Measurements from ENCODE around the gene KCNT2. TPM values are rescaled to one million over a fixed set of nuclear protein-coding genes. Genes with fewer than 3 reads are reported as not detected.

Gene KCNT2
- total RNA-seq, 1 experiment from 2014 or later = not detected

GRCh38 chr1:196376630-196377328, 231.5 kb downstream of the KCNT2 start:
- Histone ChIP-seq H3K36me3 (ENCODE audit: control insufficient read depth in 1 of 2, insufficient read depth in 2 of 2, low read length in 2 of 2) (no peaks in the 10 kb centered on the region), H3K9me2 (ENCODE audit: insufficient read depth) (no peaks in the 10 kb centered on the region; the same call in 1 of the 2 replicates), H3K27me3 (ENCODE audit: insufficient read depth, low read length) (no peaks in the 10 kb centered on the region), H3K79me2 (ENCODE audit: insufficient read depth, low read length) (no peaks in the 10 kb centered on the region), H3K27ac (ENCODE audit: low read depth, low read length) (no peak overlapping the region), H4K20me1 (ENCODE audit: insufficient read depth) (no peaks in the 10 kb centered on the region), H3K4me2 (ENCODE audit: low read length) (no peak overlapping the region), H3K9me3 (ENCODE audit: control insufficient read depth in 1 of 2, insufficient read depth in 1 of 2, low read depth in 1 of 2, low read length in 2 of 2) (no peaks in the 10 kb centered on the region), H3K4me1 (ENCODE audit: control insufficient read depth in 1 of 2, insufficient read depth in 2 of 2, low read length in 2 of 2) (no peaks in the 10 kb centered on the region), H2AFZ (ENCODE audit: low read depth, low read length, poor library complexity, severe bottlenecking) (no peak overlapping the region), H3K4me3 (replicated peaks in 1 of 2; ENCODE audit: low read depth in 1 of 2, low read length in 2 of 2) (no peak overlapping the region), H3K9ac (ENCODE audit: low read length) (no peak overlapping the region)
- DNase-seq (ENCODE audit: low read depth, low spot score) (no peak), ATAC-seq (no peak)
- ChIA-PET POLR2A (no interaction called here), RAD21 (ENCODE audit: low non-redundant PET in 1 of 2, low total read pairs in 2 of 2, uncharacterized antibody in 2 of 2, unreplicated experiment in 2 of 2) (no interaction called here), CTCF (no interaction called here)
- intact Hi-C loops (cut with micrococcal nuclease) = no loop called here
- no TSS peak for BruUV-seq (replicated peaks)
- TF ChIP-seq FOSL1 (IDR thresholded peaks at IDR 0.05; ENCODE audit: low read depth) (no peak), EZH2 (IDR thresholded peaks at IDR 0.05) (no peak), SRF (IDR thresholded peaks at IDR 0.05; ENCODE audit: low read depth) (no peak), ZFX (IDR thresholded peaks at IDR 0.05) (no peak), POLR2AphosphoS5 (IDR thresholded peaks at IDR 0.05; ENCODE audit: low read depth, low read length) (no peak), CEBPB (IDR thresholded peaks at IDR 0.05; ENCODE audit: low read depth) (no peak), EZH2phosphoT487 (IDR thresholded peaks at IDR 0.05; ENCODE audit: borderline replicate concordance) (no peak), EGR1 (IDR thresholded peaks at IDR 0.05; ENCODE audit: low read depth) (no peak), CBX3 (IDR thresholded peaks at IDR 0.05; ENCODE audit: low read depth) (no peak), POLR2A (IDR thresholded peaks at IDR 0.05; ENCODE audit: borderline replicate concordance, extremely low read depth, insufficient read depth, insufficient read length) (no peak), JUND (IDR thresholded peaks at IDR 0.05) (no peak), ELF1 (IDR thresholded peaks at IDR 0.05; ENCODE audit: borderline replicate concordance, low read depth) (no peak), RAD21 (IDR thresholded peaks at IDR 0.05; ENCODE audit: low read depth) (no peak), SP1 (IDR thresholded peaks at IDR 0.05; ENCODE audit: low read depth) (no peak), TCF7L2 (IDR thresholded peaks at IDR 0.05; ENCODE audit: borderline replicate concordance, extremely low read depth, insufficient read depth, insufficient read length) (no peak), ATF3 (IDR thresholded peaks at IDR 0.05) (no peak)
- TF ChIP-seq, protein P1, sequence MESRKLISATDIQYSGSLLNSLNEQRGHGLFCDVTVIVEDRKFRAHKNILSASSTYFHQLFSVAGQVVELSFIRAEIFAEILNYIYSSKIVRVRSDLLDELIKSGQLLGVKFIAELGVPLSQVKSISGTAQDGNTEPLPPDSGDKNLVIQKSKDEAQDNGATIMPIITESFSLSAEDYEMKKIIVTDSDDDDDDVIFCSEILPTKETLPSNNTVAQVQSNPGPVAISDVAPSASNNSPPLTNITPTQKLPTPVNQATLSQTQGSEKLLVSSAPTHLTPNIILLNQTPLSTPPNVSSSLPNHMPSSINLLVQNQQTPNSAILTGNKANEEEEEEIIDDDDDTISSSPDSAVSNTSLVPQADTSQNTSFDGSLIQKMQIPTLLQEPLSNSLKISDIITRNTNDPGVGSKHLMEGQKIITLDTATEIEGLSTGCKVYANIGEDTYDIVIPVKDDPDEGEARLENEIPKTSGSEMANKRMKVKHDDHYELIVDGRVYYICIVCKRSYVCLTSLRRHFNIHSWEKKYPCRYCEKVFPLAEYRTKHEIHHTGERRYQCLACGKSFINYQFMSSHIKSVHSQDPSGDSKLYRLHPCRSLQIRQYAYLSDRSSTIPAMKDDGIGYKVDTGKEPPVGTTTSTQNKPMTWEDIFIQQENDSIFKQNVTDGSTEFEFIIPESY (IDR thresholded peaks at IDR 0.05; ENCODE audit: extremely low read depth, insufficient replicate concordance, low read length) = no peak
- TF ChIP-seq, protein P2, sequence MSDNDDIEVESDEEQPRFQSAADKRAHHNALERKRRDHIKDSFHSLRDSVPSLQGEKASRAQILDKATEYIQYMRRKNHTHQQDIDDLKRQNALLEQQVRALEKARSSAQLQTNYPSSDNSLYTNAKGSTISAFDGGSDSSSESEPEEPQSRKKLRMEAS (IDR thresholded peaks at IDR 0.05) = no peak

Measured in HCT116 (cell line).